GM18526 (cell line): ENCODE measurements around the gene ADGRV1.

Experiments
- POLR2A ChIP-seq: IDR thresholded peaks from 3 replicates; pipeline ENCODE4 v1.6.1; 2011; ENCODE audit not compliant: insufficient read length; ENCODE audit errors: extremely low read depth

Gene ADGRV1

DNA sequence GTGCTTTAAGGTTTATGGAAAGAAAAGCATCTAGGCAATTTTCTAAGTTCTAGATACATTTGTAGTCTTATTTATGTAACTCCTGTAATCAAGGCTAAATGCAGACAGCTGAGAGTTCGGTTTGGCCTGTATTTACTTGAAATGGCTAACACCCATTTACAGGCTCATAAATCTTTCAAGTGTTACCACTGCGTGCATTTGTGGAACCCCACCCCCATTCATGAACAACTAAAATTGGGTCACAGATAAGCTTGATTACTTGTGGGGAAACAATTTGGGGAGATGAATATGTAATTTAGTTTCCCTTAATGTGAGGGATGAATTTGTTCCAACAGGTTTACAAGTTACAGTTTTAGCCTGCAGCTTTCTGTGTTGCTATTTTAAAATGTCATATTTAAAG is 463.9 kb downstream of the ADGRV1 start:
- TF ChIP-seq POLR2A: no peak

DNA sequence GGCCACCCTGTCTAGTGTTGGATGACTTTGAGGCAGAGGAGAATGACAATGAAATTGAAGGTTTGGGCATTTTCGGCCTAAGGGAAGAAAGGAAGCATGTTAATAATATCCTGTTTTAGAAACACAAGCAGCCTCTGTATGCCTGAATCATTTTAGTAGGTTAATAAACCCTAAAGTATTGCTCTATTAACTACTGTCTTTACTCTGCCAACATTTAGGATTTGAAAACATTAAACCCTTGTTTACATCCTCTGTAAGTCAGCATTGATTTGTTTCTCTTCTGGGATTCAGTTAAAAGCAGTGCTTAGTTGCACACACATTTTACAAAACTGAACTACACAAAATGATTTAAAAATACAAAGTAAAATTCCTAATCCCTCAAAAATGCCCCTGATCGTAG is 465.6 kb downstream of the ADGRV1 start:
- TF ChIP-seq POLR2A: no peak

DNA sequence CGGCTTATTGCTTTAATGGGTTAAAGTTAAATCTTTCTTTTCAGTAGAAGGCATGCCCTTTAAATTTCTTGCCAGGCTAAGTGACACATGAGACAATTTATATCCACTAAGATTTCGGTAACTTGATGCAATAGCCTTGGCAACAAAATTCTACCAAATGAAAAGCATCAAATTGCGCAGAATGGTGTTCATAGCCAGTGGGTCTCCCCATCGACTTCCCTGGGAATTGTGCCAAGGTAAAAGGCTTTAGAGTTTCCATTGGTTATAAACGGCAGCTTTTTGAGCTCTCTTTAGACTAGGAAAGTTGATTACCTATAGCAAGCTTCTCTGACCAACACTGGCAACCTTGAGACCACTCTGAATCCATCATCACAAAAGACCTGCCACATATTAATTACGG is 466.1 kb downstream of the ADGRV1 start:
- no peak for TF ChIP-seq POLR2A

DNA sequence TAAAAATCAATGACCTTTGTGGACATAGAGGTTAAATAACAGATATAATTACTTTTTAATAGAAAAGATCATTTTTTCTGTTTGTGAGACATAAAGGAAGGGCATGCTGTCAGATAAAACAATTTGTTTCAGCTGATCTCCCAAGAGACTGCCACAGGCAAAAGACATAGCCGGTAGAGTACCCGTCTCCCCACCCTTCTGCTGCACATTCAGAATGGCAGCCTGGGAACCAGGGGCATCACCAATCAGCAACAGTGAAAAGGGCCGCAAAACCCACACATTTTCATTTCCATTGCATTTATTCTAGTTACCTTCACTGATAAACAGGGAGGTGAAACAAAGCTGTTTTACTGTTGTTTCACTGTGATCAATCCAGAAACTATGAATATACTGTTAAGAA is 466.9 kb downstream of the ADGRV1 start:
- TF ChIP-seq POLR2A: no peak

DNA sequence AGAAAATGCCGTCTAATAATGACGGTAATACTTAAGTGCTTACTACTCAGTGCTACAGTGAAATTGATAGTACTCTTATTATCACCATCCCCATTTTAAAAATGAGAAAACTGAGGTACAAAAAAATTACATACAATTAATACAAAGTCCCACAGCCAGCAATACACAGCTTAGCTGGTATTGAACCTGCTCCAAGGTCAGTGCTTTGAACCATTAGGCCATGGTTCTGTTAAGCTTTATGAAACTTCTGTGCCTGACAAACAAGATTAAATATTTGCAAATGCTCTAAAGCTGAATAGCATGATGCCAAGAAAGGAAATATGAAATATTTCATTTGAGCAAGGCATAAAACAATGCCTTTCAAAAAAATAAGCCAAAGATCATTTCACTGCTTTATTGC is 467.4 kb downstream of the ADGRV1 start:
- no peak for TF ChIP-seq POLR2A

DNA sequence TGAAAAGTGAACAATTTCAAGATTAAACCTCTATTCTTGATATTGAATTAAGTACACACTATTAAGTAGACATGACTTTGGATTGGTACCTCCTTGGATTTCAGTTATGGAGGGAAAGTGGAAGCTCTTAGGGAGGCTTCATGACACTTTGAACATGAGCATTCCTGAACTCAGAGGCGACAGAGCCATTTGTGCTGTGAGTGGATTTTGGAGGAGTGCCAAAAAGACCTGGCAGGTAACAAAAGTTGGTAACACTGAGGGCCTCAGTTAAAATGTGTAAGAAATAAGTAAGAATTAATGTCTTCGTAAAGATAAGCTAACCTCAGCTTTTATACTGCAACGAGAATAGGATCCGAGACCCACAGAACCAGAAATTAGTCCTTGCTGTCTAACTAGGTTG is 467.9 kb downstream of the ADGRV1 start:
- no peak for TF ChIP-seq POLR2A

DNA sequence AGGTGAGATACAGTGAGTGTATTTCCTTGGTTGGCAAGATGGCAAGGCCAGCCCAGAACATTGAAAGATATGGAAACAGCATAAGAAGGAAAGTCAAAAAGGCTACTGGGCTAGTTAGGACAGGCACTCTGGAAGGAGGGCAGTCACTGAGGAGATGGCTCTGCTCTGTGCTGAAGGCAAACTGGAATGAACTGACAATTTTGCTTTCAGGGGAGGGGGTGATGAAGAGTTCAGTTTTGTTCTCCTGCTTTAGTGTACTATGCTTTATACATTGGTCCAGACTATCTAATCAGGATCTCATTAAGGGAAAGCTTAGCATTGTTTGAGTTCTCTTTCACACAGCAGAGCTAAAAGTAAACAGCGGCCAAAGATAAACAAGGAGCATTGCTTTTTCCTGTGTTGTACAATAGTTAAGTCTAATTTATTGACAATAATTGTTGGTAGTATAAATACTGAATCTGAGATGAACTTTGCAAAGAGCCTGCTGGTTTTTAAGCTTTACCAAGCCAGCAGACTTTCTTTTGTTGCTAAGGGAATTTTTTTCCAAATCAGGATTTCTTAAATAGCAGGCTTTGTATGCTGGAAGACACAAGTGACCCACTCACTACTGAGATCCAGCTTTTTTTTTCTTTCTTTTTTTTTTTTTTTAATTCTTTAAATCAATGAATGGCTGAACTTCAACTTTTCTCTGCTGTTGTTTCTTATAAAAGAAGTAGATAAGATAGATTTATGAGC is 469.0 kb downstream of the ADGRV1 start:
- TF ChIP-seq POLR2A: no peak

DNA sequence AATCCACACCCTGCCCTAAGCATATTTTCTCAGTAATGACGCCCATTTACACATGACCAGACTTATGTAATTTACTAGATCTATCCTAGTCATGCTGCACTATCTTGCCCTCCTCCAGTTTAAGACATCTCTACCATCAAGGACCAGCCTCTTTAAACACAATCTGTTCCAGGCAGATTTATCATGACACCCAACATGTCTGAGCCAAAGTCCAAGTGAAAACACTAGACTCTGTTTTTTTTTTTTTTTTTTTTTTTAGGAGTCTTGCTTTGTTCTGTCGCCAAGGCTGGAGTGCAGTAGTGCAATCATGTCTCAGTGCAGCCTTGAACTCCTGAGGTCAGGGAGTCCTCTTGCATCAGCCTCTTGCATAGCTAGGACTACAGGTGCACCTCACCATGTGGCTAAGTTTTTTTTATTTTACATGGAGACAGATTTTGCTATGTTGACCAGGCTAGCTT is 469.9 kb downstream of the ADGRV1 start:
- TF ChIP-seq POLR2A: no peak

DNA sequence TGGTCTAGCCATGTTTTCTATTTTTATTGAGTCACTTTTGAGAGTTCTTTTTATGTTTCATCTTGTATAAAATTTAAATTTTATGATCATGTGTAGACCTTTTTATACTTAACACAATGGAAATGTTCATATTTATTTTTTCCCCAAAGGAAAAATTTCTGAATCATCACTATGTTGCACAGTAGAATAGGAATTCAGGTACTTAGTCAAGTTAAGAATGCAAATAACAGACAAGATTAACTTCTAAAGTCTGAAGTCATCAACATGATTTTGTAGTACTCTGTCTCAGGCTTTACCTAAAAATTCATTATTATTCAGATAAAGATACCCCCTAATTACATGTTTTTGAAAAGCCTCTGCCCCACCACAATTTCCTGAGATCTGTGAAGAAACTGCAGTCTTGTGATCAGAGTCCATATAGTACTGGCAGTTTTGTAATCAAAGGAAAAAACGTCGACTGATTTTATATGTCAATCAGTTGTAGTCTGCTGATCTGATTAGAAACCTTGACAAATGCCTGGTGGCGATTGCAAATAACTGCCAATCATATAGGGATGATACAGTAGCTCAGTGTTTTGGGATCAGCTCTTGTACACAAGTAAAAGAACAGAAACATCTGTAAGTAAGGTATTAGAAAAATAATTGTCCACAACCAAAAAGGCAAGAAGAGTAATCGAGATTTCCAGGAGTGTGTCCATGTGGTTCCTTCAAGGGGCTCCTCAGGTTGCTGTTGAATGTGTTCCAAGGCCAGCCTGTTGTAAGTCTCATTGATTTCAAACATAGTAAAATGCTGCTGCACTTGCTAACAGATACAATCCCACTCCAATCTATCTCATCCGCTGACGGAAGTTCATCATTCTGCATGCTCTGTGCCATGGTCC is 472.2 kb downstream of the ADGRV1 start:
- no peak for TF ChIP-seq POLR2A

DNA sequence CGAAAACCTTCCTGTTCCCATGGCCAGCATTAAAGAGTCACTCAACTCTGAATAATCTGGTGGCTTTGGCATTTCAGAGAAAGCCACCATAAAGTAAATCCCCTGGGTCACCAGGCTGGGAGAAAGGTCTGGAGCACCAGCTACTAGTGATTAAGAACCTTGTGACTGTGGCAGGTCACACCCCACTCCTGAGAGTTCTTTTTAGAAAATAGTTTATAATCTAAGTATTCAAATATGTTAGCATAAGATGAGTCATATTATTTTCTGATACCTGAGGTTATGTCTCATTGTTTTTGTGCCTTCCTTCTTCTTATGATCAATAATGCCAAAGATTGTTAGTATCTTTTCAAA is 472.8 kb downstream of the ADGRV1 start:
- no peak for TF ChIP-seq POLR2A

DNA sequence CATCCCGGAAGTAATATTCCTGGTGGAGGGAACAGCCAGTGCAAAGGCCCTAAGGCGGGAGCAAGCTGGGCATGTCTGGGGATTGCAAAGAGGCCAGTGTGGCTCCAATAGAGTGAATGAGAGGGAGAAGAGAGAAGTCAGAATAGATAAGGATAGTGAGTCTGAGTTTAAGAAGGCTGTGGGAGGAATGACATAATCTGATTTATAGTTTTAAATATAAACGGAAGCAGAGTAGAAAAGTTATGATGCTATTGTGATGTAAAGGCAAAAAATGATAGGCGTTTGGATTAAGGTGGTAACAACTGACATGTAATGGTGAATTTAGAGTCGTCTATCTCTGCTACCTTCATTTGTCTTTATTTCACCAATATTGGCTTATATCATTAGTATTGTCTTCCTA is 473.5 kb downstream of the ADGRV1 start:
- no peak for TF ChIP-seq POLR2A

DNA sequence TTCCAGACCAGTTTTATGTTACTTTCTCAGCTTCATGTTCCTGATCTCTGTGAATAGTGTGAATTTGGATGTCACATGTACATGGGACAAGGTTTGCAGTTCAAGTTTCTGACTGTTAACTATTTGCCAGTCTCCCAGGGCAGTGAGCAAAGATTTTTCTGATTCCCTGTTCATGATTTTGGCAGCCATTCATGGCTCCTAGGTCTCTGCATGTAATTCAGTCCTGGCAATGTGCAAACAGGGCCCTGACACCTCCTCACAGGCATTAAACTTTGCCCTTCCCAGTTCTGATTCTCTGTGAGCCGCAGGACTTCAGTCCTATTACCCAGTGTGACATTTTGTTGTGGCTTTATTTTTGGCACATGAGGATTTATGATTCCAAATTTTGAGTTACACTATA is 474.8 kb downstream of the ADGRV1 start:
- TF ChIP-seq POLR2A: no peak

DNA sequence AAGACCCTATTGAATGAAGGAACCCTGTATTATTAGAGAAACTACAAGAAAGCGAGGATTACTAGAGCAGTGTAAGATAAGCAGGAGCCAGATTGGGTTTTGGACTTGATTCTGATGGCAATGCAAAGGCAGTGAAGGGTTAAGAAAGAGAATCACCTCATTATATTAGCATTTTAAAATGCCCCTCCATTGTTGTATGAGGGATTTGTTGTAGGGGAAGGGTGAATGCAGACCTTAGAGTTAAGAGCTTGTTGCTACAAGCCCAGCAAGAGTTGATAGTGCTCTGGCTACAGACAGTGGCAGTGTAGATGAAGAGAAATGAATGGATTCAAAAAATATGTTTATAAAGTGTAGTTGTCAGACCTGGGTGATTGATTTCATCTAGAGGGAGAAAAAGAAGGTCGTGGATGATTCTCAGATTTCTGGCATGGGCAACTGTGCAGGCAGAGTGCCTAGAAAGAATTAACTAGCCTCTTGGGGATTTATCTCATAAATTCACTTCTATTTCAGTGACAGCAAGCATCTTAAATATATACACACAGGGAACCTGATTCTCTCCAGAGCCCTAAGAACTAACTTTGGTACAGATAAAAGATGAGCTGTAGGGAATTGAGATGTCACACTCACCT is 479.7 kb downstream of the ADGRV1 start:
- TF ChIP-seq POLR2A: no peak

DNA sequence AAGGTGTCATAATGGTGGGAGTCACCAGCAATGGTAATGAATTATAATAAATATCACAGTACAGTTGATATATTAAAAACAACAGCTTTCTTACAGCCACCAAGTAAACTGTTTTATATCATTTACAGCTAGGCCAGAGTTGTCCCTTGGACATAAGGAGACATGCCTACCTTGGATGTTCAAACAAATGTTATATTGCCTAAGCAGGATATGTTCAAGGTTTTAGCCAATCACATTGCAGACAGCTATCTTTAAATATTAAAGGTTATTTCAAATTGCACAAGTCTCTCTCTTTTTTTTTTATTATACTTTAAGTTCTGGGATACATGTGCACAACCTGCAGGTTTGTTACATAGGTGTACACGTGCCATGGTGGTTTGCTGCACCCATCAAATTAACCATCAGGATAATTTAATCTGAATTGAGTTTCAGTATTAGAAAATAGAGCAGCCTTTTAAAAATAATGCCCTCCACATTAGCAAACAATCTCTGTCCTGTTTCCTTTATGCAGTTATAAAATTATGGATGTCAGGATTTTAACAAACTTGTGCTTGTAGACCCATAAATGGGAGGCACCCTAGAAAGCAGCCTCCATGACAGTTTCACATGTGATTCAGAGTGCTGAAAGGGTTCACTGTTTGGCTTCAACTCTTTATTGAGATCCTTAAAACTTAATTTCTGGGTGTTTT is 483.8 kb downstream of the ADGRV1 start:
- no peak for TF ChIP-seq POLR2A

DNA sequence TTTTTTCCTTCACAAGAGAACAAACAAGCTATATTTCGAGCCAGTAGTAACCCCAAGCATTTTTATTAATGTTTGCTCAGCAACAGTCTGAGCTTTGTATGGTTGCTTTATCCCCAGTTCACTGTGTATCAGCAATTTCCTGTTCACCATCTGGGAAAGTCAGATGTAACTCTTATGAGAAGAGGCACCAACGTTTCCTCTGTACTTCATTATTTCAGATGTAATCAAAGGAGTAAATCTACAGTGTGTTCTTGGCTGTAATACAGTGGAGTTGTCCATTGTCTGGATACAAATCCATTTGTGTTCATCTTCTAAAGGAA is 484.3 kb downstream of the ADGRV1 start:
- TF ChIP-seq POLR2A: no peak

DNA sequence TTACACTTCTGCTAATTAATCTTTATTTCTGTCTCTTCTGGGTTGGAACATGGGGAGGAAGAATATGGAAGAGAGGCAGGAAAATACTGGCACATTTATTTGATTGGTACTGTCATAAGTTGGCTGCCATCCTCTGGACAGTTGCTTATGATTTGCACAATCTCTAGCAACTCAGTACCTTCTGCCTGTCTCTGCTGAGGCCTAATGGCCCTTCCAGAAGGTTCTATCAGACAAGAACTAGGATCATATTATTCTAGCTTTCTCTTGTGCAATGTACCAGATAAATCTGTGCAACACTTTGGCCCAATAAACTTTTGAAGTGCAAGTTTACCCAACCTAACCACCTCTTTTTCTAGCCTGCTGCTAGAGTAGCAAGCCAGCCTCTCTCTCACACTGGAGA is 489.5 kb downstream of the ADGRV1 start:
- TF ChIP-seq POLR2A: no peak
